ENCODE measurements around the gene HOXA13.

DNA sequence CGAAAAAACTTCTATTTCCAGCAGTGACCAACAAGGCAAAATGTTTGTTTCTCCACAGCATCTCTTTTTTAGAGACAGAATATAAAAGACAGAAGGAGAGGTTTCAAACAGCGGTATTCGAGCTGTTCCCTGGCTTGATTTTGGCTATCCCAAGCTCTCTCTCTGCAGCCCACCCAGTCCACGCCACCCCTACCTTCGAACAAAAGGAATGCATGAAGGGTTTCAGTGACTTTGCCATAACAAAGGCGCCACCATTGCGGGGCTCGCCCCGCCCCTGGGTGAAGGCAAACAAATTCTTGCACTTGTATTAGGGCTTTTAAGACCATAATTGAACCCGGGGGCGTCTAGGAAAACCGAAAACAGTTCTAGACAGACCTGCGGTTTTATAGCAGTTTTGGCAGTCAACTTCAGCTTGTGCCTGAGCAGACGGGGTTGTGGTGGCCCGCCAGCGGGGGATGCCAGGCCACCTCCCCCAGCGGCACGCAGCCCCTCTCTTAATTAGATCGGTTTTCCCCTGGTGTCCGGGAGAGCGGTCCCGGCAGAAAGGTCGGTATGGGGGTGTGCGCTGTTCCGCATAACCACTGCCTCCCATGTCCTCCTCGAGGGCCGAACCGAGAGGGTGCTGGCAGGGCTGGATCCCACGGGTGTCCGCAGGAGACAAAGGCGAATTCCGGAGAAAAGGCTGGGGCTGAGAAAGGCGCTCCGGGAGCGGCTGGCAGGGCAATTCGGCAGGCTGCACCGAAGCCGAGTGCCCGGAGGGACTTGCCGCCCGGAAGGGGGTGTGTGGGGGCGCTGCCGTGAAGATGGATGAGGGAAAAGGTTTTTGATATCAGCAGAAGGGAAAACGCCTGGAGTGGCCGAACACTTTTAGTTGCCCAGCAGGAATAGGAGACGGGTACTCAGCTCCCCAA is 12.2 kb downstream of the HOXA13 start:
- TF ChIP-seq, protein P1, sequence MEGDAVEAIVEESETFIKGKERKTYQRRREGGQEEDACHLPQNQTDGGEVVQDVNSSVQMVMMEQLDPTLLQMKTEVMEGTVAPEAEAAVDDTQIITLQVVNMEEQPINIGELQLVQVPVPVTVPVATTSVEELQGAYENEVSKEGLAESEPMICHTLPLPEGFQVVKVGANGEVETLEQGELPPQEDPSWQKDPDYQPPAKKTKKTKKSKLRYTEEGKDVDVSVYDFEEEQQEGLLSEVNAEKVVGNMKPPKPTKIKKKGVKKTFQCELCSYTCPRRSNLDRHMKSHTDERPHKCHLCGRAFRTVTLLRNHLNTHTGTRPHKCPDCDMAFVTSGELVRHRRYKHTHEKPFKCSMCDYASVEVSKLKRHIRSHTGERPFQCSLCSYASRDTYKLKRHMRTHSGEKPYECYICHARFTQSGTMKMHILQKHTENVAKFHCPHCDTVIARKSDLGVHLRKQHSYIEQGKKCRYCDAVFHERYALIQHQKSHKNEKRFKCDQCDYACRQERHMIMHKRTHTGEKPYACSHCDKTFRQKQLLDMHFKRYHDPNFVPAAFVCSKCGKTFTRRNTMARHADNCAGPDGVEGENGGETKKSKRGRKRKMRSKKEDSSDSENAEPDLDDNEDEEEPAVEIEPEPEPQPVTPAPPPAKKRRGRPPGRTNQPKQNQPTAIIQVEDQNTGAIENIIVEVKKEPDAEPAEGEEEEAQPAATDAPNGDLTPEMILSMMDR (IDR thresholded peaks at IDR 0.05): no peak
- TF ChIP-seq EP300 (IDR thresholded peaks at IDR 0.05) (no peak), POLR2A (IDR thresholded peaks at IDR 0.05; ENCODE audit: low read depth) (no peak)
